ENCODE results near the gene ANAPC16. TPM values are rescaled to one million over a fixed set of nuclear protein-coding genes. Genes with fewer than 3 reads are reported as not detected.

Gene ANAPC16
- polyA plus RNA-seq, 1 donor from 2014 or later: 209 TPM

- peaks cover 8% of the 10 kb centered on the region for H3F3A ChIP-seq (ENCODE audit: insufficient read depth, low read length, poor library complexity, severe bottlenecking)
Observed at GRCh38 chr10:72276013-72276387, 60.2 kb downstream of the ANAPC16 start.

GRCh38 chr10:72276421-72277339 lies 60.9 kb downstream of the ANAPC16 start:
- H3K9me3 ChIP-seq (ENCODE audit: low read length): no peaks in the 10 kb centered on the region
- no peak overlapping the region for H2AFZ ChIP-seq (ENCODE audit: low read depth, low read length)
- H3K9ac ChIP-seq (ENCODE audit: low read length): no peak overlapping the region
- H3K27ac ChIP-seq (ENCODE audit: low read length): no peak overlapping the region
- no peaks in the 10 kb centered on the region for H3K36me3 ChIP-seq (ENCODE audit: insufficient read depth, low read length)
- H3K4me2 ChIP-seq (ENCODE audit: low read length): no peak overlapping the region
- H3K4me3 ChIP-seq (ENCODE audit: low read length): peak overlapping the region; percentile 99
- H3K79me2 ChIP-seq (replicated peaks; ENCODE audit: insufficient read depth, low read length): peaks cover 20% of the 10 kb centered on the region
- no peak for TF ChIP-seq SMC3 (conservative IDR thresholded peaks at IDR 0.05; ENCODE audit: poor library complexity)
- TF ChIP-seq POLR2AphosphoS5 (IDR thresholded peaks at IDR 0.05): no peak
- TF ChIP-seq TAF1 (IDR thresholded peaks at IDR 0.05; ENCODE audit: low read depth): no peak
- no peak for TF ChIP-seq CTCF (IDR thresholded peaks at IDR 0.05; ENCODE audit: poor library complexity, severe bottlenecking)
- TF ChIP-seq RAD21 (conservative IDR thresholded peaks at IDR 0.05): no peak
- no peak for TF ChIP-seq EP300 (conservative IDR thresholded peaks at IDR 0.05; ENCODE audit: poor library complexity, severe bottlenecking)
- TF ChIP-seq EZH2 (IDR thresholded peaks at IDR 0.05; ENCODE audit: borderline replicate concordance, insufficient read depth, low read length, poor library complexity, severe bottlenecking): no peak
- no peak for TF ChIP-seq MXI1 (conservative IDR thresholded peaks at IDR 0.05; ENCODE audit: poor library complexity, severe bottlenecking)
- TF ChIP-seq REST (IDR thresholded peaks at IDR 0.05; ENCODE audit: borderline replicate concordance): no peak
- no peaks in the 10 kb centered on the region for H4K20me1 ChIP-seq (ENCODE audit: insufficient read depth)
- H3K9me2 ChIP-seq (ENCODE audit: insufficient read depth, low read length): no peaks in the 10 kb centered on the region
- H3K27me3 ChIP-seq (ENCODE audit: insufficient read depth, low read depth, low read length): no peaks in the 10 kb centered on the region
- H3F3A ChIP-seq (ENCODE audit: insufficient read depth, low read length, poor library complexity, severe bottlenecking): peaks cover 8% of the 10 kb centered on the region

More at GRCh38 chr10:72276013-72276387, 60.2 kb downstream of the ANAPC16 start:
- no peaks in the 10 kb centered on the region for H3K27me3 ChIP-seq (ENCODE audit: insufficient read depth, low read depth, low read length)
- no peaks in the 10 kb centered on the region for H3K9me2 ChIP-seq (ENCODE audit: insufficient read depth, low read length)
- no peaks in the 10 kb centered on the region for H3K9me3 ChIP-seq (ENCODE audit: low read length)
- no peaks in the 10 kb centered on the region for H4K20me1 ChIP-seq (ENCODE audit: insufficient read depth)
- H3K4me3 ChIP-seq (ENCODE audit: low read length): peak overlapping the region; percentile 99
- H3K79me2 ChIP-seq (replicated peaks; ENCODE audit: insufficient read depth, low read length): peaks cover 20% of the 10 kb centered on the region
- no peak overlapping the region for H3K27ac ChIP-seq (ENCODE audit: low read length)
- H3K36me3 ChIP-seq (ENCODE audit: insufficient read depth, low read length): no peaks in the 10 kb centered on the region
- H3K4me2 ChIP-seq (ENCODE audit: low read length): no peak overlapping the region
- no peak overlapping the region for H2AFZ ChIP-seq (ENCODE audit: low read depth, low read length)
- TF ChIP-seq SMC3 (conservative IDR thresholded peaks at IDR 0.05; ENCODE audit: poor library complexity) (no peak), MXI1 (conservative IDR thresholded peaks at IDR 0.05; ENCODE audit: poor library complexity, severe bottlenecking) (no peak), TAF1 (IDR thresholded peaks at IDR 0.05; ENCODE audit: low read depth) (no peak)
- no peak overlapping the region for H3K9ac ChIP-seq (ENCODE audit: low read length)
